Limb (tissue), 2 donors: ENCODE results near the gene GALNT9.

Experiments
- DNase-seq, 2 donors: peaks; one replicate each; pipeline ENCODE4 v3.0.0-alpha.2; 2016; ENCODE audit errors: extremely low spot score in 2 of 2

The GALNT9 gene

GRCh38 chr12:132173135-132174014, 156.0 kb downstream of the GALNT9 start:
- DNase-seq: no peak

- no peak for DNase-seq
Observed at GRCh38 chr12:132172619-132173018, 156.8 kb downstream of the GALNT9 start.

- no peak for DNase-seq
Observed at GRCh38 chr12:132171968-132172521, 157.3 kb downstream of the GALNT9 start.

- DNase-seq: no peak
Observed at GRCh38 chr12:132171293-132171967, 158.0 kb downstream of the GALNT9 start.

- DNase-seq: no peak
Observed at GRCh38 chr12:132170637-132171292, 158.6 kb downstream of the GALNT9 start.

- DNase-seq: peak in 1 of 2 donors; percentile 60
Observed at GRCh38 chr12:132170094-132170636, 159.2 kb downstream of the GALNT9 start.

GRCh38 chr12:132169376-132169775, 160.0 kb downstream of the GALNT9 start:
- no peak for DNase-seq

- no peak for DNase-seq
Observed at GRCh38 chr12:132168311-132169031, 160.9 kb downstream of the GALNT9 start.

GRCh38 chr12:132167611-132168310, 161.6 kb downstream of the GALNT9 start:
- DNase-seq: no peak

- DNase-seq: no peak
Observed at GRCh38 chr12:132166801-132167591, 162.4 kb downstream of the GALNT9 start.

- no peak for DNase-seq
Observed at GRCh38 chr12:132166093-132166492, 163.3 kb downstream of the GALNT9 start.

GRCh38 chr12:132165584-132165983, 163.8 kb downstream of the GALNT9 start:
- no peak for DNase-seq

- no peak for DNase-seq
Observed at GRCh38 chr12:132164426-132164825, 165.0 kb downstream of the GALNT9 start.

GRCh38 chr12:132163911-132164288, 165.5 kb downstream of the GALNT9 start:
- DNase-seq: no peak

GRCh38 chr12:132163041-132163910, 166.1 kb downstream of the GALNT9 start:
- DNase-seq: no peak

GRCh38 chr12:132162508-132163031, 166.8 kb downstream of the GALNT9 start:
- DNase-seq: peak; percentile 30 to 70

- DNase-seq: no peak
Observed at GRCh38 chr12:132161796-132162507, 167.4 kb downstream of the GALNT9 start.
